ENCODE measurements around the gene MLLT3.

GRCh38 chr9:20473515-20474013 lies 148.7 kb downstream of the MLLT3 start:
- TF ChIP-seq POLR2A (IDR thresholded peaks at IDR 0.05; ENCODE audit: low read length) (no peak), GATA1 (IDR thresholded peaks at IDR 0.05; ENCODE audit: low read depth, low read length) (no peak)

All from erythroblast (primary cell).